Fibroblast of lung (primary cell): ENCODE measurements around the gene NARF.
"Not testable (repeated sequence)": the region's sequence is repeated elsewhere in the genome, so short reads cannot be mapped to it uniquely, and the experiment has no call there.

Experiments
- CTCF ChIP-seq, 2 donors: IDR thresholded peaks in 1 of 2; conservative IDR thresholded peaks in 1 of 2; 1 replicate in 1 of 2; 2 replicates in 1 of 2; pipeline ENCODE4 v1.5.1; 2011 to 2012; ENCODE audit warnings: low read length in 2 of 2, control low read depth in 1 of 2, inconsistent platforms in 1 of 2, low read depth in 1 of 2, mild to moderate bottlenecking in 1 of 2
- EZH2 ChIP-seq: IDR thresholded peaks from 2 replicates; pipeline ENCODE4 v1.5.1; 2012; ENCODE audit warnings: low read length, control low read depth, mild to moderate bottlenecking; ENCODE audit errors: missing control alignments

DNA sequence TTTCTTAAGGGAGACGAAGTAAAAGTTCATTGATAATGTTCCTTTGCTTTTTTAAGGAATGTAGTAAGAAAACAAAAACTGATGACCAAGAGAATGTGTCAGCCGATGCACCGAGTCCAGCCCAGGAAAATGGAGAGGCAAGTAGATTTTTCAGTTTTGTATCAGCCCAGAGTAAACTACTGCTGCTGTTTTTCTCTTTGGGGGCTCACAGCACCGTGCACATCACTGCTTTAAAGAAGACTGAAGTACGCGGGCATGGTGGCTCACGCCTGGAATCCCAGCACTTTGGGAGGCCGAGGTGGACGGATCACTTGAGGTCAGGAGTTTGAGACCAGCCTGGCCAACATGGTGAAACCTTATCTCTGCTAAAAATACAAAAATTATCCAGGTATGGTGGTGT lies 1.4 kb downstream of the NARF start:
- TF ChIP-seq CTCF (conservative IDR thresholded peaks at IDR 0.05 in 1 of 2, IDR thresholded peaks at IDR 0.05 in 1 of 2; ENCODE audit: low read depth in 1 of 2, low read length in 2 of 2); EZH2: not testable (repeated sequence)
